IPS DF 4.7 (cell line): ENCODE results near the gene TMEM81.
A peak's percentile ranks its signal among the peaks of the same experiment; 100 is the strongest.

ENCODE experiments used
- DNase-seq: peaks from one replicate; pipeline ENCODE4 v3.0.0-alpha.2; 2013; ENCODE audit warnings: low spot score; ENCODE audit errors: extremely low read depth

Gene TMEM81, protein sequence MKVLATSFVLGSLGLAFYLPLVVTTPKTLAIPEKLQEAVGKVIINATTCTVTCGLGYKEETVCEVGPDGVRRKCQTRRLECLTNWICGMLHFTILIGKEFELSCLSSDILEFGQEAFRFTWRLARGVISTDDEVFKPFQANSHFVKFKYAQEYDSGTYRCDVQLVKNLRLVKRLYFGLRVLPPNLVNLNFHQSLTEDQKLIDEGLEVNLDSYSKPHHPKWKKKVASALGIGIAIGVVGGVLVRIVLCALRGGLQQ

DNA sequence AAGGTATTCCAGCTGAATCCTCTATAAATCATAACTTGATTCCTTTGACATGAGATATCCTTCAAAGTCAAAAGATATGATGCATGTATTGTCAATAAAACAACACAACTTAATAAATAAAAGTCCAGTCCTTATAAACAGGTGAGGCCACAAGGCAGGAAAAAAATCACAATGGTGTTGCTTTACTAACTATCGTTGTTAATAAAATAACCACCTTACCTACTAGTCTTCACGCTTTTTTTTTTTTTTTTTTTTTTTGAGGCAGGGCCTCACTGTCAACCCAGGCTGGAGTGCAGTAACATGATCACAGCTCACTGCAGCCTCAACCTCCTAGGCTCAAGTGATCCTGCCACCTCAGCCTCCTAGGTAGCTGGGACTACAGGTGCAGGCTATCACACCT is at the start of gene TMEM81:
TMEM81 (minus strand) TSS at position 101 of the 400 bp plus-strand sequence. CDS start 140 bp downstream, outside the sequence.
- DNase-seq = no peak

DNA sequence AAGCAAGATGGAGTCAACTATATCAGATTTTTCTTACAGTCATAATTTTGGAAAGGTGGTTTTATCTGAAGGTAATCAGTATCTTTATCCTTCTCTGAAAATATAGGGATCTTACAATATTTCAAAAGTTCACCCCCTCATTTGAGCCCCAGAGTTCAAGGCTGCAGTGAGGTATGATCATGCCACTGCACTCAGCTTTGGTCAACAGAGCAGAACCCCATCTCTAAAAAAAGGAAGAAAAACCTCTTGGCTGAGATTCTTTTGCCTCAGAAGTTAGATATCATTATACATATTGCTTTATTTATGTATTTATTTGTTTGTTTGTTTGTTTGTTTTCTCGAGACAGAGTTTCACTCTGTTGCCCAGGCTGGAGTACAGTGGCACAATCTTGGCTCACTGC is 49.0 kb upstream of the TMEM81 start:
- no peak for DNase-seq

DNA sequence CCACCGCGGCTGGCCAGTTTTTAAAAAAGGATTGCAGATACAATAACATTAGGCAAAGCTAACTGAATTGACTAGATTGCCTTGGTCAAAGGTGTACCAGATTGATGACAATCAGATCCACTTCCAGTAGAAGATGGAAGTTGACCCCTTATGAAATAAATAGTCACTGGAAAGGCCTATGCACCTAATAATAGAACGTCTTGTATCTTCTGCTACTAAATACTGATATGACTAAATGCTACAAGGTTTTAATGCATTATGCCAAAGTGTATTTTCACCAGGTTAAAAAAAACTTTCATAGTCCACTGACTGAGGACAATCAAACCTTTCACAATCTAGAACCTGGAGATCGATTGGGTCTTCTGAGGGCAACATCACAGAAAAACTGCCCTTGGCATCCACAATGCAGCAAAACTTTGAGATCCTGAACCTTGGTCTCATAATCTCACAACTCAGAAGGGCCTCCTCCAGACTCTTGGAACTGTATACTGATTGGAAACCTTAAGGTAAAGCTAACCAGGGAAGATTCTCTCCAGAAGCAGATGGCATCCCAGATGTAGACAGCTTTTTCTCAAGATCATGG is 45.3 kb upstream of the TMEM81 start:
- DNase-seq = no peak

DNA sequence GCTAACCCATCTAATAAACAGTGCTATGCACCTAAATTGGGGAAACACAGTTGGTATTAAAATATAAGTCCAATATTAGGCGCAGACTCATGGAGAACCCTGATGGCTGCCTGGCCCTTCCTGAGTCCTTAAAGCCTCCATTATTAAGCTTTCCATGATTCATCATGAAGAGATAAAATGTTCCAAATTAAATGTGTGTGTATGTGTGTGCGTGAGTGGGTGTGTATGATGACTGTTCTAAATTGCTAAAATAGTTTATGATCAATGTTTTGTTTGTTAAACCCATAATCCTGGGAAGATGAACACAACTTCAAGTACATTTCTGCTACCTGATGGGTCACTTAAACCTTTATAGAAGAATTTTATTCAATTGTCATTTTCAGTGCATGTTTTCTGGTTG is 43.8 kb upstream of the TMEM81 start:
- no peak for DNase-seq

DNA sequence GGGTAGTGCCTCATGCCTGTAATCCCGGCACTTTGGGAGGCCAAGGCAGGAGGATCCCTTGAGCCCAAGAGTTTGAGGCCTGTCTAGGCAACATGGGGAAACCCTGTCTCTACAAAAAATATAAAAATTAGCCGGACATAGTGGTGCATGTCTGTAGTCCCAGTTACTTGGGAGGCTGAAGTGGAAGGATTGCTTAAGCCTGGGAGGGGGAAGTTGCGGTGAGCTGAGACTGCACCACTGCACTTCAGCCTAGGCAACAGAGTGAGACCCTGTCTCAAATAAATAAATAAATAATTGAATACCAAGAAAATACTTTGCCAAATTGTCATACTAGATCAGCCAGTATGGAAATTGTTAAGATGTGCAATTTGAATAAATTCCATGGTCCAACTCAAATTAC is 43.4 kb upstream of the TMEM81 start:
- no peak for DNase-seq

DNA sequence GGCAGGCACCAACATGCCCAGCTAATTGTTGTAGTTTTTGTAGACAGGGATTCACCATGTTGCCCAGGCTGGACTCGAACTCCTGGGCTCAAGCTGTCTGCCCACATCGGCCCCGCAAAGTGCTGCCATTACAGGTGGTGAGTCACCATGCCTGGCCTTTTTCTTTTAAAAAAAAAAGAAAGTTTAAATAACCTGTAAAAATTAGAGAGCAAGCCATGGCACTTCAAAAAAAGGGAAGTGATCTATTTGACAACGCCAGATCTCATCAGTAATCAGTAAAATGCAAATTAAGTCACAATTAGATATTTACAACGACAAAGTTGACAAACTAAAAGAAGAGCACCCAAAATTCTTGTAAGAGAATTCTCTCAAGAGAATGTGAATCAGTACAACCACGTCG is 40.5 kb upstream of the TMEM81 start:
- DNase-seq = no peak

DNA sequence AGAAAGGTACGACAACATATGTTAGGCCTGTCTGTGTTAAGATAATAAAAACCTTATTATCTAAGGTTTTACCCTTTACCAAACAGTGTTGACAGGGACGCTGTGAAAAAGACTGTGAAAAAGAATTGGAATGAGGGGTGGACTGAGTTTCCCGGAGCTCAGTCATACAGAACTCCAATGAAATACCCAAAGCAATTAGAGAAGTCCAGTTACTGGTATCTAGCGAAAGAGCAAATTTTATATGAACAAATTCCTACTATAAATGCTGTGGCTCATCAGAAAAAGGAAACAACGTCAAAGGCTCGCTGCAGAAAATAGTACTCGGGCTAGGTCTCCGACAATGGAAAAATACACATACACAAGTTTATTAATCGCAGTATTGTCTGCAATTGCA is 38.2 kb upstream of the TMEM81 start:
- DNase-seq = no peak

DNA sequence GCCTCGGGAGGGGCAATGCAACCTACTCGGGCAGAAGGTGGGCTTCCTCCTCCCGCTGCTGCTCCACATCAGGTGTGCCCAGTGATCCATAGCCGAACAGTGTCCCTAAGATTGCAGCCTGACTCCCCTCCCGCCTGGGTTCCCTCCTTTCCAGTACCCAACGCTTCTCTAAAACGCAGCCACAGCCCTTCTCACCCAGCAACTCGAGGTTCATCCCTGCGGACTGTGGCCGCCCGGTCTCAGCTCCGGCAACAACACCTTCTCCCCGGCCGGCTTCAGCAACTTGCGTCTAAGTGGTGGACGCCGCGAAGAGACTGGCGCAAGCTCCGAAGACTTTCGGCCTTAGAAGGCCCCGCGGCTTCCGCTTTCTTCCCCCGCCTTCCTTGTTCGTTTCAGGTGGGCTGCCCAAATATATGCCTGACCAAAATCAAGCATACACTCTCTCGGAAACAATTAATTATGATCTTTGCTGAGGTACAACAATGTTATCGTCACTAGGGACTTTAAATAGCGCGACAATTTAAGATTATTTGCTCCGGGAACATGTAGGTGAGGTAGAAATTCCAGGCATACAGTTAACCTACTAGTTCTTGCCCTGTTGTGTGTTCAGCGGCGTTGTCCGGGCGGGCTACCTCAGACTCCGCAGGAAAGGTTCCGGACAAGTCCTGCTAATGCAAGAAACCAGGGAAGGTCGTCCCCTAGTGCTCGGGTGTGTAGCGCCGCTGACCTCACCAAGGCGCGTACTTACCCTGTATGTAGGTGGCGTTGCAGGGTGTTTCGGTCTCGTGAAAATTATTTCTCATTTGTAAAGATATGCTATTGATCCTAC is 37.6 kb upstream of the TMEM81 start, which contains the start of gene RBBP5:
RBBP5 (minus strand) TSS at position 319 of the 829 bp plus-strand sequence; CDS start at position 214, 105 bp downstream.
- DNase-seq = peak; percentile 78

DNA sequence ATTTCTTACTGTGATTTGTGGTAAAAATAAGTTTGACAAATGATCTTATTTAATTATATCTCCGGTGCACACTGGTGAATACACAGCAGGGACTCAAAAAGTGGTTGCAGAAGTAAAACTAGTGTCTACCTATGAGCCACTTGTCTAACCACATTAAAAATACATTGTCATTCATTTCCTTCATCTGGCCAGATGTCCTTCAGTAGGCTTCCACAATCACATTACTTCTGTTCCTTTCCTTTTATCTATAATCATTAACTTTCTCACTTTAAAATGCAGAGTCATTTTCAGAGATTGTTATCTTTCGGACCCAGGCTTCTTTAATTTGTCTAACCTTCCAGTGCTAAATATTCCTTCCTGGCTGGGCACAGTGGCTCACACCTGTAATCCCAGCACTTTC is 34.5 kb upstream of the TMEM81 start:
- no peak for DNase-seq

DNA sequence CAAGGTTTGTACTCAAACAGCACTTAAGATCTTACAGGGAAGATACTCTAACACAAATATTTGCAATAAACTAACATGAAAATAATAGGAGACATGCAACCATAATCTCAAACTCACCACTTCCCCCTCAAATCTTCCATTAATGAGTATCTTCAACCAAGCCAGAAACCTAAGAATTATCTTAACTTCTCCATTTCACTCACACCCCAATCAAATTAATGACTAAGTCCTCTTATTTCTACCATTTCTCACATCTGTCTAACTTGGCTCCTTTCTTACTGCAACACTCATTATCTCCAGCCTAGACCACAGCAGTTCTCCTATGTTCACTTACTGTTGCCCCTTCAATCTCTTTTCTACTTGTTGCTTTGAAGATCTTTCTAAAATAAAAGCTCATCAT is 27.1 kb upstream of the TMEM81 start:
- DNase-seq = no peak

DNA sequence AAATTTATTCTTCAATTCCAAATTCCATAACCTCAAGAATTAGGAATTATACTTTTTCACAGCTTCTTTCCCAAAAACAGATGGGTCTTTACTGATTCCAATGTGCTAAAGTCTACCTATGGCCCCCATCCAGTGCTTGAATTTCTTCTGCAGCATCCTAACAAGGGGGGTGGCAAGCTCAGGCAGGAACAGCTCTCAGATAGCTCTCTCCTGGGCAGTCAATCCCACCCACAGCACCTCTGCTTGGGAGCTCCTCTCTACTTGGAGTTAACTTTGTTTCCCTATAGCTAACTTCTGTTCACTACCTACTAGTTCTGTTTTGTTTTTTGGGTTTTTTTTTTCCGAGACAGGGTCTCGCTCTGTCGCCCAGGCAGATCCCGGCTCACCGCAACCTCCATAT is 25.5 kb upstream of the TMEM81 start:
- no peak for DNase-seq

DNA sequence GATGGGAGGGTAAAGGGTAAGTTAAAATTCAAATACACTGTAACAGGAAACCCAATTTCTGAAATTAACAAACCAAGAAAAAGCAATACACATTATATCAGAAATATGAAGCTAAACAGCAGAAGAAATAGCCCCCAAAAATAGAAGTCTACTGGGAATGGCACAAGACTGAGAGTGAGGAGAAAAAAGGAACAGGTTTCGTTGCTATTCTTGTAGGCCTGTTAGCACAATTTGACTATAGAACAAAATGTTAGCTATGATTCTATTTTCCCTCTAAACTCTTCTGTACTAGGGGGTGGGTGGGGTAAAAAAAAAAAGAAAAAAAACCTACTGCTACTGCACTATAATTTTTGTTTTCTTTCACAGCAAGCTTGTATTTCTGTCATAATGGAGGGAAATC is 25.0 kb upstream of the TMEM81 start:
- no peak for DNase-seq

DNA sequence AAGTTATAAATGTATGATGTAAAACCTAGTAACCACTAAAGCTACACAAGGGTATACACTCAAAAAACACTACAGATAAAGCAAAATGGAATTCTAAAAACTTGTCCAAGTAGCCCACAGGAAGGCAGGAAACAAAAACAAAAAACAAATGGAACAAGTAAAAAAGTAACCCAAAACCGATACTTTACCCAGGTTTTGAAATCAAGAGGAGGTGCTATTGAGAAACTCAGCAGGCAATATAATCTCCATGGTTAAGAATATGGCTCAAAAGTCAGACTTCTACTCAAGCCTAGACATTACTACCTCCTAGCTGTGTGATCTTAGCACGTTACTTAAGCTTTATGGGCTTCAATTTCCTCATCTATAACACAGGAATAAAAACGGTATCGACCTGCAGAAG is 24.2 kb upstream of the TMEM81 start:
- DNase-seq = no peak

DNA sequence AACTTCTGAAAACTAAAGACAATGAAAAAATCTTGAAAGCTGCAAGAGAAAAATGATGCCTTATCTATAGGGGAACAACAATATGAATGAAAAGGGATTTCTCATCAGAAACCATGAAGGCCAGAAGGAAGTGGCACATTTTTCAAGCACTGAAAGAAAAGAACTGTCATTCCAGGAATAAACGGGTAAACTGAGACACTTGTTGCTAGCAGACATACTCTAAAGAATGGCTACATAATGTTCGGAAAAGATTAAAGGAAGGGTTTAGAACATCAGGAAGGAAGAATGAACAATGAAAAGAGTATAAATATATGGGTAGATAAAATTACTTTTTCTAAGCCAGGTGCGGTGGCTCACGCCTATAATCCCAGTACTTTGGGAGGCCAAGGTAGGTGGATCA is 23.1 kb upstream of the TMEM81 start:
- DNase-seq = no peak

DNA sequence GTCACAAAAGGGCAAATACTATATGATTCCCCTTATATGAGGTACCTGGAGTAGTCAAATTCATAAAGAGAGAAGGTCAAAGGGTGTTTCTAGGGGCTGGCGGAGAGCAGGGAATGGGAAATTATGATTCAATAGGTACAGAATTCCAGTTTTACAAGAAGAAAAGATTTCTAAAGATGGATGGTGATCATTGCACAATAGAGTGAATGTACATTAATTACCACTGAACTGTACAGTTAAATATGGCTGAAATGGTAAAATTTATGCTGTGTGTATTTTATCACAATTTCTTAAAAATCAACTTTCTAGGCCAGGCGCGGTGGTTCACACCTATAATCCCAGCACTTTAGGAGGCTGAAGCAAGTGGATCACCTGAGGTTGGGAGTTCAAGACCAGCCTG is 18.1 kb upstream of the TMEM81 start:
- DNase-seq = no peak

DNA sequence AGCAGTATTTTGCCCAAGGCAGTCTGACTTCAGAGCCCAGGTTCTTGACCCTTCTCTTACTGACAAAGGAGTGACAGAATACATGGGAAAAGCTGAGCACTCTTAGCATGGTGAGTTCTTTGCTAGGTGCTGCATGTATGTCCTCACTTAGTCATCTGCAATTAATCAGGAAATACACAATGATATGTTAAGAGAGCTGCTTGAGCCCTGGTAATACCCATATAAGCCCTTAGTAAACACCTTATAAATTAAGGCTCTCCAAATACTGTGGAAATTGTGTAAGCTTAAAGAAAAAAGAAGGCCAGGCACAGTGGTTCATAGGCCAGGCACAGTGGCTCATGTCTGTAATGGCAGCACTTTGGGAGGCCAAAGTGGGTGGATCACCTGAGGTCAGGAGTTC is 14.0 kb upstream of the TMEM81 start:
- no peak for DNase-seq

DNA sequence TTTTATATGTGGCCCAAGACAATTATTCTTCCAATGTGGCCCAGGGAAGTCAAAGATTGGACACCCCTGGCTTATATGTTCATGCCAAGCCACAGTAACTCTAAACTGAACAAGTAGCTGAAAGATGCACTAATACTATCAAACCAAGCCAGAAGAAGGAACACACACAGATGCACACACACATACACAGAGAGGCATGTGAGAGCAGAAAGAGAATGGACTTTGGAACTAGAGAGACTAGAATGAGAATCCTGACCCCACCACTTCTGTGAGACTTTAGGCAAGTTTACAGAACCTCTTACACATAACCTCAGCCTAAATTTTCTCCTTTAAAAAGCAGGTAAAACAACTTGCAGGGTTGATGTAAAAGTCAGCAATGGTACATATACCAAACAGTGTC is 11.2 kb upstream of the TMEM81 start:
- DNase-seq = no peak

DNA sequence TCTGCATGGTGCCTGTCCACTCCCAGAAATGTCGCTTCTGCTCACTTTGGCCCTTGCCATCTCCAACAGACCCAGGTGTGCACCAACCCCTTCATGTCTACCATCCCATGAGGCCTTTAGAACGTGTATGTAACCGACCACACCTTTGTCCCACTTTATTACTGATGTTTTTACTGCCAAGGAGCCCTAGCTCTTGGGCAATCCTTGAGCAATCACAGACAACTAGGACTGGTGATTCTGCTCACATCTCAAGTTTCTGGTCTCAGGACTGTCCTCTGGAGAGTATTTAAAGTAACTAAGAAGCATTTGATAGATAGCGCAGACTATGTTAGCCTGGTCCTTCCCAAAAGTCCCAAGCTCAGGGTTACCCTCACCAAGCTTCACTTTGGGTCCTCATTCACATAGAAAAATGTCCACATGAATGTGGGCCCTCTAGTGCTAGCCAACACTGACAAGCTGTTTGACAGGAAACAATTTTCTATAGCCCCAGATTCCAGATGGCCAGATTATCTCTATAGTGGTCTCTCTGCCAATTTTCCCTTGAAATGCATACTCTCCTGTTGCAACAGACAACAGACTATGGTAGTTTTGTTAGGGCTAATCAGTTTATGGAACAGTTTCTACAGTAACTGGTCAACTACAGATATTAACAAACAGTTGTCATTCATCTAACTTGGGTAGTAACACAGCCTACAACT is 6.9 kb upstream of the TMEM81 start:
- DNase-seq = no peak

DNA sequence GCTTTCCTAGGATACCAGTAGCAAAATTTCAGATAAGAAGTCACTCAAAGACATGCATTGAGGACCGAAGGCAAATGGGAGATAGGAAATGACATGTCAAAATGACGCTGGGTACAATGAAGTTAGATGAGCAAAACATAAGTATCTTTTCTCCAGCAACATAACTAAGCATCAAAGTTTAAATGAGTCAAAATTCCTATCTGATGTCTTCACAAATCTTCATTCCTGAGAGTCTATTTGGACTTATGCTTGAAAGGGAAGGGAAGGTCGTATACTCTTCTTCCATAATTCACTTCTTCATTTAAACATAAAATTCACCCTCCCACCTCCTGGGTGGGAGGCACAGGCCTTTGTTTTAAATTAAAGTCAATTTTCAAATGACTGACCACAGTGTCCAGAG is 4.1 kb upstream of the TMEM81 start:
- no peak for DNase-seq

DNA sequence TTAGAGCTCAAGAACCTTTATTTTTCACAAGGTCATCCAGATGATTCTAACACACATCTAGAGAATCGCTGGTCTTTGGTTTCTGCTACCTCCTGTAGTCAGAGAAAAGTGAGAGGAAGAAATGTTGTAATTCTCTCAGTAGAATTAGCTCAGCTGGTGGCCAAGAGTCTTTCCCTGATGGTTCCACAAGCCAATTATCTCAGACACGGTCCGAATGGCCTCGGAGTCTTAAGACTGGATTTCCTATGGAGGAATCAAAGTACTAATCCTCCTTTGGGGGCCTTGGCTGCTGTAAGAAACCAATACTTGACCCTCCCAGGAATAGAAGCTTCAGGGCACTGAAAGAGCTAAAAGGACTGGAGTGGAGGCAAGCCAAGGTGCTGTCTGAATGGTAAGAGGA is 1.8 kb downstream of the TMEM81 start:
- no peak for DNase-seq

DNA sequence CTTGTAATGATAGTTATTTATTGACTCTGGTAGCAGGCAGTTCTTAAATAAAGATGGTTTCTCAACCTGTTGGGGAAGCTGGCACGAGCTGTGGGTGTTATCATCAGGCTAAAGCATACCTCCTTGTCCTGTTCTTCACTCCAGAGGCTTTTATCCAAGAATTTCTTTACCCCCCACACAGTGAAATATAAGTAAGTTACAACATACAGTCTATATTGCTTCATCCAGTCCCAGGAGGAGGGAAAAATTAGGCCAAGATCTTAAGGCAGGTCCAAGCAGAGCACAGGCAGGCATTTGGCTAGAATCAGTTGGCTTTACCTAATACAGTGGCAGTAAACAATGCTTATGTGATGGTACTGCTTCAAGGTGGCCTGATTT is 6.3 kb downstream of the TMEM81 start:
- no peak for DNase-seq
